Natural killer cell (primary cell): ENCODE data around the gene RPUSD3. TPM values are rescaled to one million over a fixed set of nuclear protein-coding genes. Genes with fewer than 3 reads are reported as not detected.

Experiments used
- ATAC-seq, 3 donors: fragments of 150-1000 bp in 2 of 3; fragments of 200-7000 bp in 1 of 3; cut with Tn5 transposase; 1 replicate in 1 of 3; 2 replicates in 2 of 3; pipeline ENCODE4 v1.10.0; 2021; ENCODE audit warnings: mild to moderate bottlenecking in 2 of 3, moderate library complexity in 2 of 3
- DNase-seq, 2 donors: peaks; one replicate each; pipeline versions ENCODE4 v3.0.0 to v3.0.0-alpha.2; 2013 to 2021; ENCODE audit warnings: mixed read lengths in 1 of 2
- H3K27ac ChIP-seq: one replicate; pipeline ENCODE4 v1.5.1; 2013; ENCODE audit warnings: mild to moderate bottlenecking, low read length
- H3K27me3 ChIP-seq: one replicate; pipeline ENCODE4 v1.6.1; 2013; ENCODE audit warnings: low read length; ENCODE audit not compliant: control insufficient read depth, insufficient read depth
- H3K36me3 ChIP-seq: one replicate; pipeline ENCODE4 v1.6.1; 2013; ENCODE audit warnings: low read length; ENCODE audit not compliant: control insufficient read depth, insufficient read depth
- H3K4me1 ChIP-seq: one replicate; pipeline ENCODE4 v1.6.1; 2013; ENCODE audit warnings: low read length; ENCODE audit not compliant: control insufficient read depth, insufficient read depth
- H3K4me3 ChIP-seq: one replicate; pipeline ENCODE4 v1.5.1; 2013; ENCODE audit warnings: low read length
- H3K9me3 ChIP-seq: one replicate; pipeline ENCODE4 v1.6.1; 2013; ENCODE audit warnings: low read length; ENCODE audit not compliant: control insufficient read depth, insufficient read depth
- H3K27ac Mint-ChIP-seq, 2 donors: one replicate each; pipeline ENCODE4 v1.8.0; 2022; ENCODE audit warnings: mild to moderate bottlenecking in 2 of 2, mixed read lengths in 2 of 2, moderate library complexity in 1 of 2
- H3K27me3 Mint-ChIP-seq, 2 donors: one replicate each; pipeline ENCODE4 v1.8.0; 2022; ENCODE audit warnings: low read depth in 2 of 2, mixed read lengths in 2 of 2
- H3K36me3 Mint-ChIP-seq: one replicate; pipeline ENCODE4 v1.8.0; 2022; ENCODE audit warnings: mixed read lengths
- H3K4me1 Mint-ChIP-seq, 2 donors: one replicate each; pipeline ENCODE4 v1.8.0; 2022; ENCODE audit warnings: mixed read lengths in 2 of 2
- H3K4me3 Mint-ChIP-seq: one replicate; pipeline ENCODE4 v1.8.0; 2022; ENCODE audit warnings: mild to moderate bottlenecking, moderate library complexity, mixed read lengths
- H3K9me3 Mint-ChIP-seq, 2 donors: one replicate each; pipeline ENCODE4 v1.8.0; 2022; ENCODE audit warnings: mixed read lengths in 2 of 2
- WGBS: methylation state at CpG from one replicate; pipeline ENCODE4 v1.1.7; 2013; ENCODE audit warnings: missing lambda C conversion rate; ENCODE audit not compliant: insufficient coverage; 5-methylcytosine and 5-hydroxymethylcytosine counted together
- intact Hi-C: fragments of 100-400 bp; cut with micrococcal nuclease; formaldehyde crosslinking; loops from one replicate; pipeline ENCODE4 v1.14.2; 2022
- total RNA-seq, 4 donors: library from RNA; stranded (reverse); fragments of 120-200 nt in 1 of 4; gene quantifications; one replicate each; pipeline versions ENCODE4 v1.2.3 to v1.2.4, GENCODE V29; 2013 to 2022
- TF ChIP-seq, protein P1 (sequence below): fragments of 200-600 bp; IDR thresholded peaks from one replicate; pipeline ENCODE4 v1.8.0; 2022; ENCODE audit warnings: antibody characterized with exemption

The RPUSD3 gene
- total RNA-seq, 3 donors from 2014 or later (not counting 1 experiment from before 2014, with no cell fraction given) = 27.5 to 43.9 (median 30.9) TPM

DNA sequence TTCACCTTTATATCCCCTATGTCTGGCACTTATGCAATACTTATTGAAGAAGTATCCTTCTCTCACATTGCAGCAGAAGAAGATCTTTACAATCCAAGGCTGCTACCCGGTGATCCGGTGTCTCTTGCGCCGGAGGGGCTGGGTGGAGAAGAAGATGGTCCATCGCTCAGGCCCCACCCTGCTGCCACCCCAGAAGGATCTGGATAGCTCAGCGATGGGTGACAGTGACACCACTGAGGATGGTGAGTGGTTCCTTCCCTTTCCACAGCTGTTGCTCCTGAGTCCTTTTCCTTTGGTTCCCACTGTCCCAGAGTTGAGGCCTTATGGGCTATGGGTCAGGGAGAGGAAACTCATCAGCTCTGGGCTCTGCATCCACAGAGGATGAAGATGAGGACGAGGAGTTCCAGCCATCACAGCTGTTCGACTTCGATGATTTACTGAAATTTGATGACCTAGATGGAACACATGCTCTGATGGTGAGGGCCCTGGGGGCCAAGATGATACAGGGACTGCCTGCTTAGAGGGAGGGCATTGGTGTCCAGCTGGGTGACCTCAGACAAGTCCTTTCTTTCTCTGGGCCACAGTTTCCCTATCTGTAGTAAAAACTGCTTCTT lies 30.8 kb downstream of the RPUSD3 start:
- TF ChIP-seq, protein P1, sequence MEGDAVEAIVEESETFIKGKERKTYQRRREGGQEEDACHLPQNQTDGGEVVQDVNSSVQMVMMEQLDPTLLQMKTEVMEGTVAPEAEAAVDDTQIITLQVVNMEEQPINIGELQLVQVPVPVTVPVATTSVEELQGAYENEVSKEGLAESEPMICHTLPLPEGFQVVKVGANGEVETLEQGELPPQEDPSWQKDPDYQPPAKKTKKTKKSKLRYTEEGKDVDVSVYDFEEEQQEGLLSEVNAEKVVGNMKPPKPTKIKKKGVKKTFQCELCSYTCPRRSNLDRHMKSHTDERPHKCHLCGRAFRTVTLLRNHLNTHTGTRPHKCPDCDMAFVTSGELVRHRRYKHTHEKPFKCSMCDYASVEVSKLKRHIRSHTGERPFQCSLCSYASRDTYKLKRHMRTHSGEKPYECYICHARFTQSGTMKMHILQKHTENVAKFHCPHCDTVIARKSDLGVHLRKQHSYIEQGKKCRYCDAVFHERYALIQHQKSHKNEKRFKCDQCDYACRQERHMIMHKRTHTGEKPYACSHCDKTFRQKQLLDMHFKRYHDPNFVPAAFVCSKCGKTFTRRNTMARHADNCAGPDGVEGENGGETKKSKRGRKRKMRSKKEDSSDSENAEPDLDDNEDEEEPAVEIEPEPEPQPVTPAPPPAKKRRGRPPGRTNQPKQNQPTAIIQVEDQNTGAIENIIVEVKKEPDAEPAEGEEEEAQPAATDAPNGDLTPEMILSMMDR = no peak
- no peak overlapping the region for H3K27ac Mint-ChIP-seq
- H3K4me1 Mint-ChIP-seq = peaks cover 33 to 38% of the 10 kb centered on the region in 2 donors
- H3K9me3 ChIP-seq = no peaks in the 10 kb centered on the region
- 98% methylated on average over 9 of the region's 9 CpGs for WGBS
- ATAC-seq (no peak), DNase-seq (no peak)
- H3K4me3 ChIP-seq = no peak overlapping the region
- H3K4me3 Mint-ChIP-seq = no peak overlapping the region
- no peaks in the 10 kb centered on the region for H3K27me3 ChIP-seq
- H3K27ac ChIP-seq = no peak overlapping the region
- no peaks in the 10 kb centered on the region for H3K36me3 Mint-ChIP-seq
- peaks cover 27% of the 10 kb centered on the region for H3K4me1 ChIP-seq
- H3K36me3 ChIP-seq = no peaks in the 10 kb centered on the region
- intact Hi-C loops = no loop called here
- H3K9me3 Mint-ChIP-seq = no peaks in the 10 kb centered on the region
- no peaks in the 10 kb centered on the region for H3K27me3 Mint-ChIP-seq

DNA sequence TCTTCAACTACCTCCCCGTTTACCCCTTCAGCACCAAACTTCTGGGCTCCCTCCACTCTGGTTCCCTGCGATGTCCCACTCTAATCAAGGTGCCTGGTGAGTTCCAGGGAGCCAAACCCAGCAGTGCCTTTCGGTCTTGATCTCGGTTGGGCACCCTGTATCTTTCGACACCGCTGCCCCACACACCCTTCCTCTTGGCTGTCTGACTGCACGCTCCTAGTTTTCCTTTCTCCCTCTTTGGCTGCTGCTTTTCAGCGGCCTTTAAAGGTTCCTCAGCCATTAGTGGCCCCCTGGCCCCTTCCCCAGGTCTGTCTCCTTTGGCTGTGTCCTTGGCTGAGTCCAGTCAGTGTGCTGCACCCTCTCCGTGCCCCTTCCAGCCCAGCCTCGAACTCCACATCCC lies 33.0 kb downstream of the RPUSD3 start:
- intact Hi-C loops = no loop called here
- no peak for DNase-seq
- Mint-ChIP-seq H3K27ac (peak overlapping the region; percentile 60 to 93), H3K4me3 (peak overlapping the region; percentile 90), H3K27me3 (no peaks in the 10 kb centered on the region), H3K36me3 (no peaks in the 10 kb centered on the region), H3K4me1 (peaks cover 39 to 58% of the 10 kb centered on the region in 2 donors), H3K9me3 (no peaks in the 10 kb centered on the region)
- H3K4me1 ChIP-seq = peaks cover 31% of the 10 kb centered on the region
- H3K27ac ChIP-seq = peak overlapping the region; percentile 4
- TF ChIP-seq, protein P1 = no peak
- ATAC-seq = no peak
- H3K36me3 ChIP-seq = peaks cover 13% of the 10 kb centered on the region
- H3K9me3 ChIP-seq = no peaks in the 10 kb centered on the region
- no peaks in the 10 kb centered on the region for H3K27me3 ChIP-seq
- WGBS = 94% methylated on average over 10 of the region's 10 CpGs
- no peak overlapping the region for H3K4me3 ChIP-seq

DNA sequence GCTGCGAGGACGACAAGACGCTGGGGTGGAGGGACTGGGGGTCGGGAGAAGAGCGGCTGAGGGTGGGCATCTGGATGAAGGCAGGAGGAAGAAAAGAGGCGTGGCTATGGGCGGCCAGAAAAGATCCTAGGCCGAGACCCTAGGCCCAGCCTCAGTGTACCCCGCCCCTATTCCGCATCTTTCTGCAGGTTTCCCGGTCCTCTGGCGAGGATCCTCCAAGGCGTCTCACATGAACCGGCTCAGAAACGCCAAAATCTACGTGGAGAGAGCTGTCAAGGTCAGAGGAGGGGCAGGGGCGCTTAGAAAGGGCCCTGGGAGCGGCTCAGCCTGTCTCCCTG lies 33.4 kb downstream of the RPUSD3 start:
- H3K27ac ChIP-seq = peak overlapping the region; percentile 4
- H3K9me3 ChIP-seq = no peaks in the 10 kb centered on the region
- Mint-ChIP-seq H3K4me3 (peak overlapping the region; percentile 90), H3K4me1 (peaks cover 39 to 58% of the 10 kb centered on the region in 2 donors), H3K27ac (peak overlapping the region; percentile 60 to 93), H3K36me3 (no peaks in the 10 kb centered on the region), H3K9me3 (no peaks in the 10 kb centered on the region), H3K27me3 (no peaks in the 10 kb centered on the region)
- H3K27me3 ChIP-seq = no peaks in the 10 kb centered on the region
- WGBS = 33% methylated on average over 18 of the region's 18 CpGs
- peaks cover 17% of the 10 kb centered on the region for H3K36me3 ChIP-seq
- no peak for ATAC-seq
- peaks cover 31% of the 10 kb centered on the region for H3K4me1 ChIP-seq
- intact Hi-C loops = no loop called here
- peak overlapping the region; percentile 58 for H3K4me3 ChIP-seq
- no peak for DNase-seq
- TF ChIP-seq, protein P1 = no peak
